Parathyroid adenoma (tissue), 2 donors: ENCODE data around the gene RUSF1.

Experiments used
- H2AFZ ChIP-seq: fragments of 300-600 bp; sonication (generic); one replicate; pipeline ENCODE4 v1.7.0; 2017; ENCODE audit warnings: antibody characterized with exemption, mild to moderate bottlenecking
- H3K27ac ChIP-seq: fragments of 300-600 bp; sonication (generic); one replicate; pipeline ENCODE4 v1.7.0; 2017
- H3K27me3 ChIP-seq: fragments of 300-600 bp; sonication (generic); one replicate; pipeline ENCODE4 v1.7.0; 2017; ENCODE audit warnings: low read length; ENCODE audit not compliant: control insufficient read depth, insufficient read depth
- H3K36me3 ChIP-seq: fragments of 300-600 bp; sonication (generic); one replicate; pipeline ENCODE4 v1.7.0; 2017; ENCODE audit warnings: low read length; ENCODE audit not compliant: control insufficient read depth, insufficient read depth
- H3K4me1 ChIP-seq: fragments of 300-600 bp; sonication (generic); one replicate; pipeline ENCODE4 v1.7.0; 2017; ENCODE audit warnings: control low read depth
- H3K4me2 ChIP-seq: fragments of 300-600 bp; sonication (generic); one replicate; pipeline ENCODE4 v1.7.0; 2017; ENCODE audit warnings: low read length
- H3K4me3 ChIP-seq: fragments of 300-600 bp; sonication (generic); one replicate; pipeline ENCODE4 v1.7.0; 2017; ENCODE audit warnings: low read depth, low read length
- H3K79me2 ChIP-seq: fragments of 300-600 bp; sonication (generic); one replicate; pipeline ENCODE4 v1.7.0; 2017; ENCODE audit warnings: control low read depth
- H3K9ac ChIP-seq: fragments of 300-600 bp; sonication (generic); one replicate; pipeline ENCODE4 v1.7.0; 2017; ENCODE audit warnings: mild to moderate bottlenecking
- H3K9me3 ChIP-seq: fragments of 300-600 bp; sonication (generic); one replicate; pipeline ENCODE4 v1.7.0; 2017; ENCODE audit warnings: low read length; ENCODE audit not compliant: control insufficient read depth
- CTCF ChIP-seq: fragments of 300-600 bp; sonication (generic); IDR thresholded peaks from one replicate; pipeline ENCODE4 v1.7.0; 2017; ENCODE audit warnings: antibody characterized with exemption, mild to moderate bottlenecking
- donor health status: primary hyperparathyroidism.

RUSF1 gene

GRCh38 chr16:31519759-31520431, 11.7 kb upstream of the RUSF1 start:
- H3K27me3 ChIP-seq: no peaks in the 10 kb centered on the region
- H2AFZ ChIP-seq: no peak overlapping the region
- H3K4me3 ChIP-seq: no peak overlapping the region

GRCh38 chr16:31517800-31518402, 9.7 kb upstream of the RUSF1 start:
- no peak for TF ChIP-seq CTCF
- Histone ChIP-seq H3K4me3 (no peak overlapping the region), H3K4me1 (no peaks in the 10 kb centered on the region), H3K27me3 (no peaks in the 10 kb centered on the region), H3K36me3 (no peaks in the 10 kb centered on the region), H3K27ac (no peak overlapping the region), H3K79me2 (no peaks in the 10 kb centered on the region), H2AFZ (no peak overlapping the region), H3K4me2 (no peak overlapping the region), H3K9ac (no peak overlapping the region), H3K9me3 (no peaks in the 10 kb centered on the region)

More at GRCh38 chr16:31519759-31520431, 11.7 kb upstream of the RUSF1 start:
- no peaks in the 10 kb centered on the region for H3K79me2 ChIP-seq
- H3K9me3 ChIP-seq: no peaks in the 10 kb centered on the region
- no peaks in the 10 kb centered on the region for H3K4me1 ChIP-seq
- H3K9ac ChIP-seq: no peak overlapping the region
- H3K36me3 ChIP-seq: no peaks in the 10 kb centered on the region
- no peak overlapping the region for H3K4me2 ChIP-seq
- no peak overlapping the region for H3K27ac ChIP-seq
- TF ChIP-seq CTCF: no peak

- Histone ChIP-seq H3K9ac (no peak overlapping the region), H3K4me2 (no peak overlapping the region), H3K4me3 (no peak overlapping the region), H3K27me3 (no peaks in the 10 kb centered on the region), H3K4me1 (peaks cover 4% of the 10 kb centered on the region), H3K79me2 (no peaks in the 10 kb centered on the region), H2AFZ (no peak overlapping the region), H3K27ac (no peak overlapping the region), H3K9me3 (no peaks in the 10 kb centered on the region), H3K36me3 (no peaks in the 10 kb centered on the region)
- no peak for TF ChIP-seq CTCF
Observed at GRCh38 chr16:31513884-31514283, 5.7 kb upstream of the RUSF1 start.

- no peak for TF ChIP-seq CTCF
- H3K27ac ChIP-seq: no peak overlapping the region
- H3K27me3 ChIP-seq: no peaks in the 10 kb centered on the region
- no peak overlapping the region for H3K4me2 ChIP-seq
- no peaks in the 10 kb centered on the region for H3K36me3 ChIP-seq
- H2AFZ ChIP-seq: no peak overlapping the region
- H3K4me3 ChIP-seq: no peak overlapping the region
- H3K4me1 ChIP-seq: peaks cover 4% of the 10 kb centered on the region
- peaks cover 4% of the 10 kb centered on the region for H3K79me2 ChIP-seq
- no peaks in the 10 kb centered on the region for H3K9me3 ChIP-seq
- H3K9ac ChIP-seq: no peak overlapping the region
Observed at GRCh38 chr16:31513126-31513525, 4.9 kb upstream of the RUSF1 start.
